GM12878 (cell line): ENCODE results near the gene QPCT. TPM values are rescaled to one million over a fixed set of nuclear protein-coding genes. Genes with fewer than 3 reads are reported as not detected.

Experiments used
- ATAC-seq: fragments of 200-7000 bp; cut with Tn5 transposase; 3 replicates; pipeline ENCODE4 v1.9.1; 2020; ENCODE audit warnings: mild to moderate bottlenecking, moderate library complexity
- BruUV-seq: library from RNA; stranded (reverse); fragments of 400-500 nt; replicated peaks from 2 replicates; lab custom pipeline; 2021; lab: Mats Ljungman, UMichigan
- CTCF ChIA-PET: fragments of 300-600 bp; sonication (Branson Sonifier 250); formaldehyde crosslinking; extraction: SDS; loops from one replicate; lab custom pipeline; 2021; ENCODE audit warnings: inconsistent platforms; lab: Yijun Ruan, JAX
- POLR2A ChIA-PET: fragments of 350-600 bp; formaldehyde crosslinking; extraction: SDS; loops from one replicate; lab custom pipeline; 2021; ENCODE audit warnings: inconsistent platforms; lab: Charles Lee
- RAD21 ChIA-PET: fragments of 300-600 bp; sonication (Branson Sonifier 250); formaldehyde crosslinking; loops from one replicate; lab custom pipeline; 2023; ENCODE audit warnings: antibody characterized with exemption; ENCODE audit not compliant: unreplicated experiment; lab: Charles Lee
- SMC1A ChIA-PET: fragments of 300-600 bp; sonication (Branson Sonifier 250); formaldehyde crosslinking; loops from one replicate; lab custom pipeline; 2023; ENCODE audit not compliant: unreplicated experiment, uncharacterized antibody; lab: Charles Lee
- DNase-seq: peaks from one replicate; pipeline ENCODE4 v3.0.0-alpha.2; 2011; ENCODE audit warnings: low read depth, low spot score
- FAIRE-seq: peaks from 3 replicates; lab custom pipeline; 2011; peaks lifted over from hg19 to GRCh38; lab: Jason Lieb, UNC
- H2AFZ ChIP-seq: 2 replicates; pipeline ENCODE4 v1.6.0; 2011; ENCODE audit warnings: low read depth, low read length, control low read depth; ENCODE audit not compliant: control insufficient read depth
- H3K27ac ChIP-seq: 2 replicates; pipeline ENCODE4 v1.5.1; 2011; ENCODE audit warnings: control low read depth; ENCODE audit not compliant: control insufficient read depth, insufficient read depth
- H3K27me3 ChIP-seq, 2 experiments: replicated peaks in 1 of 2; 2 replicates each; pipeline versions ENCODE4 v1.6.0 to v1.6.1; 2011; ENCODE audit warnings: low read length in 1 of 2; ENCODE audit not compliant: control insufficient read depth in 2 of 2, insufficient read depth in 2 of 2
- H3K36me3 ChIP-seq, 2 experiments: 2 replicates each; pipeline ENCODE4 v1.5.1; 2011; ENCODE audit warnings: low read length in 1 of 2; ENCODE audit not compliant: control insufficient read depth in 2 of 2, insufficient read depth in 2 of 2
- H3K4me1 ChIP-seq: 2 replicates; pipeline ENCODE4 v1.6.1; 2011; ENCODE audit warnings: mild to moderate bottlenecking, low read length, moderate library complexity, mixed read lengths; ENCODE audit not compliant: control insufficient read depth, insufficient read depth
- H3K4me2 ChIP-seq: 2 replicates; pipeline ENCODE4 v1.6.0; 2011; ENCODE audit warnings: control low read depth; ENCODE audit not compliant: control insufficient read depth, insufficient read depth
- H3K4me3 ChIP-seq: fragments of 200-600 bp; sonication (generic); 2 replicates; pipeline ENCODE4 v1.5.1; 2016
- H3K79me2 ChIP-seq: 2 replicates; pipeline ENCODE4 v1.6.0; 2011; ENCODE audit warnings: low read length; ENCODE audit not compliant: control insufficient read depth, insufficient read depth
- H3K9ac ChIP-seq: 2 replicates; pipeline ENCODE4 v1.8.0; 2011; ENCODE audit warnings: low read length, control low read depth, mixed read lengths; ENCODE audit not compliant: control insufficient read depth, insufficient read depth
- H3K9me3 ChIP-seq: replicated peaks from 3 replicates; pipeline ENCODE4 v1.5.1; 2011; ENCODE audit warnings: mild to moderate bottlenecking, low read length; ENCODE audit not compliant: control insufficient read depth, insufficient read depth
- H4K20me1 ChIP-seq: 2 replicates; pipeline ENCODE4 v1.6.0; 2011; ENCODE audit not compliant: control insufficient read depth, insufficient read depth
- BCL11A ChIP-seq: IDR thresholded peaks from 2 replicates; pipeline ENCODE4 v1.6.1; 2011; ENCODE audit warnings: low read depth, low read length
- DPF2 ChIP-seq: fragments of 450-650 bp; IDR thresholded peaks from 2 replicates; pipeline ENCODE4 v1.6.1; 2017; ENCODE audit warnings: mild to moderate bottlenecking
- EZH2 ChIP-seq: IDR thresholded peaks from 2 replicates; pipeline ENCODE4 v1.6.1; 2012; ENCODE audit warnings: low read depth, mild to moderate bottlenecking, control low read depth, inconsistent platforms, low read length, borderline replicate concordance; ENCODE audit not compliant: control insufficient read depth
- IKZF1 ChIP-seq: fragments of 450-650 bp; conservative IDR thresholded peaks from 2 replicates; pipeline ENCODE4 v1.6.1; 2017; ENCODE audit warnings: antibody characterized with exemption, mild to moderate bottlenecking
- MYB ChIP-seq: fragments of 150-350 bp; IDR thresholded peaks from 2 replicates; pipeline ENCODE4 v1.6.1; 2014; ENCODE audit warnings: mild to moderate bottlenecking, low read depth, low read length, borderline replicate concordance
- PAX8 ChIP-seq: fragments of 450-650 bp; IDR thresholded peaks from 2 replicates; pipeline ENCODE4 v1.6.1; 2017; ENCODE audit warnings: mild to moderate bottlenecking, moderate library complexity
- TAF1 ChIP-seq: IDR thresholded peaks from 2 replicates; pipeline ENCODE4 v1.6.1; 2011; ENCODE audit warnings: mild to moderate bottlenecking, low read depth, low read length, borderline replicate concordance
- TCF12 ChIP-seq: IDR thresholded peaks from 2 replicates; pipeline ENCODE4 v1.6.1; 2011; ENCODE audit warnings: low read depth, mild to moderate bottlenecking, low read length
- YY1 ChIP-seq: IDR thresholded peaks from 2 replicates; pipeline ENCODE4 v1.6.1; 2011; ENCODE audit warnings: low read depth, mild to moderate bottlenecking, low read length
- WGBS: methylation state at CpG from one replicate; pipeline ENCODE4 v1.1.6; 2016; ENCODE audit warnings: low lambda C conversion rate; ENCODE audit not compliant: insufficient replicate concordance, insufficient coverage; ENCODE audit errors: missing lambda C conversion rate; 5-methylcytosine and 5-hydroxymethylcytosine counted together
- in situ Hi-C: fragments of 300-500 bp; cut with MboI; formaldehyde crosslinking; loops from 9 replicates; pipeline ENCODE4 v1.14.3; 2018; ENCODE audit warnings: mixed read lengths
- intact Hi-C: fragments of 100-400 bp; cut with micrococcal nuclease; formaldehyde crosslinking; loops from one replicate; pipeline ENCODE4 v1.14.2; 2022; ENCODE audit not compliant: unreplicated experiment
- polyA plus RNA-seq, 11 experiments: library from polyadenylated mRNA; depleted of rRNA in 4 of 11; unstranded in 6 of 11; stranded (reverse) in 5 of 11; fragments of >200 nt; fragmentation: Nextera tagmentation in 4 of 11; fragmentation: Illumina TruSeq in 1 of 11; extraction: Ambion mirVana in 4 of 11; extraction: Trizol in 1 of 11; gene quantifications; 1 replicate in 1 of 11; 2 replicates in 10 of 11; pipeline versions ENCODE4 v1.2.1 to v1.2.3, GENCODE V29; 2011 to 2016; ENCODE audit warnings: inconsistent platforms in 2 of 11, missing spikeins in 2 of 11, low read depth in 1 of 11
- total RNA-seq, 4 experiments: library from RNA; depleted of rRNA in 3 of 4; stranded (reverse); fragments of >200 nt in 3 of 4; fragmentation: Illumina TruSeq in 1 of 4; extraction: Trizol in 1 of 4; gene quantifications; 2 replicates each; pipeline versions ENCODE4 v1.2.1 to v1.2.3, GENCODE V29; 2013 to 2021
- TF ChIP-seq, protein P1 (sequence below): fragments of 450-650 bp; IDR thresholded peaks from 2 replicates; pipeline ENCODE4 v1.6.1; 2017; ENCODE audit warnings: mild to moderate bottlenecking, moderate library complexity

The QPCT gene
- total and polyA plus RNA-seq, 10 of the 15 experiments (the other 5 are each of a cell fraction or from before 2014, with no cell fraction given): 0.14 to 0.86 (median 0.18) TPM; not detected in 1

GRCh38 chr2:37335604-37336003 lies 8.8 kb upstream of the QPCT start:
- POLR2A ChIA-PET: no interaction called here

More at GRCh38 chr2:37335604-37336003, 8.8 kb upstream of the QPCT start:
- no peak for TF ChIP-seq MYB
- no peak for TF ChIP-seq EZH2
- TF ChIP-seq TAF1: no peak
- TF ChIP-seq, protein P1, sequence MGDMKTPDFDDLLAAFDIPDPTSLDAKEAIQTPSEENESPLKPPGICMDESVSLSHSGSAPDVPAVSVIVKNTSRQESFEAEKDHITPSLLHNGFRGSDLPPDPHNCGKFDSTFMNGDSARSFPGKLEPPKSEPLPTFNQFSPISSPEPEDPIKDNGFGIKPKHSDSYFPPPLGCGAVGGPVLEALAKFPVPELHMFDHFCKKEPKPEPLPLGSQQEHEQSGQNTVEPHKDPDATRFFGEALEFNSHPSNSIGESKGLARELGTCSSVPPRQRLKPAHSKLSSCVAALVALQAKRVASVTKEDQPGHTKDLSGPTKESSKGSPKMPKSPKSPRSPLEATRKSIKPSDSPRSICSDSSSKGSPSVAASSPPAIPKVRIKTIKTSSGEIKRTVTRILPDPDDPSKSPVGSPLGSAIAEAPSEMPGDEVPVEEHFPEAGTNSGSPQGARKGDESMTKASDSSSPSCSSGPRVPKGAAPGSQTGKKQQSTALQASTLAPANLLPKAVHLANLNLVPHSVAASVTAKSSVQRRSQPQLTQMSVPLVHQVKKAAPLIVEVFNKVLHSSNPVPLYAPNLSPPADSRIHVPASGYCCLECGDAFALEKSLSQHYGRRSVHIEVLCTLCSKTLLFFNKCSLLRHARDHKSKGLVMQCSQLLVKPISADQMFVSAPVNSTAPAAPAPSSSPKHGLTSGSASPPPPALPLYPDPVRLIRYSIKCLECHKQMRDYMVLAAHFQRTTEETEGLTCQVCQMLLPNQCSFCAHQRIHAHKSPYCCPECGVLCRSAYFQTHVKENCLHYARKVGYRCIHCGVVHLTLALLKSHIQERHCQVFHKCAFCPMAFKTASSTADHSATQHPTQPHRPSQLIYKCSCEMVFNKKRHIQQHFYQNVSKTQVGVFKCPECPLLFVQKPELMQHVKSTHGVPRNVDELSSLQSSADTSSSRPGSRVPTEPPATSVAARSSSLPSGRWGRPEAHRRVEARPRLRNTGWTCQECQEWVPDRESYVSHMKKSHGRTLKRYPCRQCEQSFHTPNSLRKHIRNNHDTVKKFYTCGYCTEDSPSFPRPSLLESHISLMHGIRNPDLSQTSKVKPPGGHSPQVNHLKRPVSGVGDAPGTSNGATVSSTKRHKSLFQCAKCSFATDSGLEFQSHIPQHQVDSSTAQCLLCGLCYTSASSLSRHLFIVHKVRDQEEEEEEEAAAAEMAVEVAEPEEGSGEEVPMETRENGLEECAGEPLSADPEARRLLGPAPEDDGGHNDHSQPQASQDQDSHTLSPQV: no peak
- TF ChIP-seq YY1: no peak
- TF ChIP-seq BCL11A: no peak
- no peak for TF ChIP-seq PAX8
- TF ChIP-seq DPF2: no peak
- no peak for TF ChIP-seq IKZF1
- no peak for TF ChIP-seq TCF12
- TF ChIP-seq, all 136 proteins: peak for 0
- Histone ChIP-seq H3K9me3 (no peaks in the 10 kb centered on the region), H3K4me3 (no peak overlapping the region), H3K27me3 (peaks cover 0 to 9% of the 10 kb centered on the region in 2 experiments; a peak in 2 of 4 replicates), H3K4me2 (no peak overlapping the region), H4K20me1 (no peaks in the 10 kb centered on the region), H3K36me3 (no peaks in the 10 kb centered on the region), H2AFZ (no peak overlapping the region), H3K4me1 (no peaks in the 10 kb centered on the region; the same call in 1 of the 2 replicates), H3K9ac (no peak overlapping the region), H3K79me2 (no peaks in the 10 kb centered on the region), H3K27ac (no peak overlapping the region)
- ChIA-PET SMC1A (interaction anchor here (1.5 to 2.6 kb wide), 2 partner anchors 12 to 14 kb away, joined by 3 to 7 read pairs; no protein-coding TSS in a partner anchor), CTCF (interaction anchor here (1.6 kb wide), 1 partner anchor 61 kb away, joined by 5 read pairs; no protein-coding TSS in a partner anchor), RAD21 (no interaction called here)
- in situ Hi-C loops: no loop called here
- FAIRE-seq (no peak), DNase-seq (no peak), ATAC-seq (no peak)
- intact Hi-C loops: no loop called here
- BruUV-seq: no TSS peak
- 85% methylated on average over 2 of the region's 2 CpGs for WGBS
